Mesothelial cell of epicardium (in vitro differentiated cells): ENCODE data around the gene MEP1B. TPM values are rescaled to one million over a fixed set of nuclear protein-coding genes. Genes with fewer than 3 reads are reported as not detected.

ENCODE experiments used
- DNase-seq, 2 experiments: peaks; one replicate each; pipeline ENCODE4 v3.0.0; 2021; ENCODE audit warnings: low spot score in 2 of 2; ENCODE audit not compliant: unreplicated experiment in 2 of 2
- H3K27ac Mint-ChIP-seq: 2 replicates; pipeline ENCODE4 v1.8.0; 2021; ENCODE audit warnings: mixed read lengths
- H3K27me3 Mint-ChIP-seq: 2 replicates; pipeline ENCODE4 v1.8.0; 2021; ENCODE audit warnings: low read depth, mixed read lengths
- H3K36me3 Mint-ChIP-seq: 2 replicates; pipeline ENCODE4 v1.8.0; 2021; ENCODE audit warnings: mixed read lengths
- H3K4me1 Mint-ChIP-seq: 2 replicates; pipeline ENCODE4 v1.8.0; 2021; ENCODE audit warnings: mixed read lengths
- H3K4me3 Mint-ChIP-seq: 2 replicates; pipeline ENCODE4 v1.8.0; 2021; ENCODE audit warnings: mild to moderate bottlenecking, moderate library complexity, mixed read lengths
- H3K9me3 Mint-ChIP-seq: 2 replicates; pipeline ENCODE4 v1.8.0; 2021; ENCODE audit warnings: mixed read lengths
- total RNA-seq: library from RNA; stranded (reverse); gene quantifications from 3 replicates; pipeline ENCODE4 v1.2.1, GENCODE V29; 2021
- TF ChIP-seq, protein P1 (sequence below): fragments of 200-600 bp; sonication (generic); IDR thresholded peaks from one replicate; pipeline ENCODE4 v1.5.0; 2021; ENCODE audit warnings: antibody characterized with exemption; ENCODE audit not compliant: unreplicated experiment

MEP1B gene
- total RNA-seq, 1 donor from 2014 or later, result not detected

DNA sequence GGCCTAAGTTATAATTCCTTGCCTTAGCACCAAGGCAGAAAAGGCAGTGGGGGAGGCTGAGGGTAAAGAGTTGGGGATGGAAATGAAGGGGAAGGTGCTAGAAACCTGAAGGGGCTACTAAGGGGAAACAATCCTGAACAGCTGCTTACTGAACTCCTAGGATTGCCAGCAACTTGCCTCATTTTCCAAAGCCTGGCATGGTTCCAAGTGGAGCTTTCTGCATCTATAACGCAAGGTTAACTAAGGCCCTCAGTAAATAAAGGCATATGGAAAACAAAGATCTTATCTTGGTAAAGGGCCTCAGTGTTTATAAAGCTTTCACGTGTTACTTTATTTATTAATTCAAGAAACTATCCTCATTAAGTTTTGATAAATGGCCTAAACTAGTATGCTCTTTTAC lies 10.9 kb downstream of the MEP1B start:
- H3K9me3 Mint-ChIP-seq, result no peaks in the 10 kb centered on the region
- H3K4me1 Mint-ChIP-seq, result peaks cover 6% of the 10 kb centered on the region
- no peak overlapping the region for H3K4me3 Mint-ChIP-seq
- H3K27me3 Mint-ChIP-seq, result no peaks in the 10 kb centered on the region
- TF ChIP-seq, protein P1, sequence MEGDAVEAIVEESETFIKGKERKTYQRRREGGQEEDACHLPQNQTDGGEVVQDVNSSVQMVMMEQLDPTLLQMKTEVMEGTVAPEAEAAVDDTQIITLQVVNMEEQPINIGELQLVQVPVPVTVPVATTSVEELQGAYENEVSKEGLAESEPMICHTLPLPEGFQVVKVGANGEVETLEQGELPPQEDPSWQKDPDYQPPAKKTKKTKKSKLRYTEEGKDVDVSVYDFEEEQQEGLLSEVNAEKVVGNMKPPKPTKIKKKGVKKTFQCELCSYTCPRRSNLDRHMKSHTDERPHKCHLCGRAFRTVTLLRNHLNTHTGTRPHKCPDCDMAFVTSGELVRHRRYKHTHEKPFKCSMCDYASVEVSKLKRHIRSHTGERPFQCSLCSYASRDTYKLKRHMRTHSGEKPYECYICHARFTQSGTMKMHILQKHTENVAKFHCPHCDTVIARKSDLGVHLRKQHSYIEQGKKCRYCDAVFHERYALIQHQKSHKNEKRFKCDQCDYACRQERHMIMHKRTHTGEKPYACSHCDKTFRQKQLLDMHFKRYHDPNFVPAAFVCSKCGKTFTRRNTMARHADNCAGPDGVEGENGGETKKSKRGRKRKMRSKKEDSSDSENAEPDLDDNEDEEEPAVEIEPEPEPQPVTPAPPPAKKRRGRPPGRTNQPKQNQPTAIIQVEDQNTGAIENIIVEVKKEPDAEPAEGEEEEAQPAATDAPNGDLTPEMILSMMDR, result no peak
- no peak overlapping the region for H3K27ac Mint-ChIP-seq
- H3K36me3 Mint-ChIP-seq, result no peaks in the 10 kb centered on the region
- DNase-seq, result no peak

DNA sequence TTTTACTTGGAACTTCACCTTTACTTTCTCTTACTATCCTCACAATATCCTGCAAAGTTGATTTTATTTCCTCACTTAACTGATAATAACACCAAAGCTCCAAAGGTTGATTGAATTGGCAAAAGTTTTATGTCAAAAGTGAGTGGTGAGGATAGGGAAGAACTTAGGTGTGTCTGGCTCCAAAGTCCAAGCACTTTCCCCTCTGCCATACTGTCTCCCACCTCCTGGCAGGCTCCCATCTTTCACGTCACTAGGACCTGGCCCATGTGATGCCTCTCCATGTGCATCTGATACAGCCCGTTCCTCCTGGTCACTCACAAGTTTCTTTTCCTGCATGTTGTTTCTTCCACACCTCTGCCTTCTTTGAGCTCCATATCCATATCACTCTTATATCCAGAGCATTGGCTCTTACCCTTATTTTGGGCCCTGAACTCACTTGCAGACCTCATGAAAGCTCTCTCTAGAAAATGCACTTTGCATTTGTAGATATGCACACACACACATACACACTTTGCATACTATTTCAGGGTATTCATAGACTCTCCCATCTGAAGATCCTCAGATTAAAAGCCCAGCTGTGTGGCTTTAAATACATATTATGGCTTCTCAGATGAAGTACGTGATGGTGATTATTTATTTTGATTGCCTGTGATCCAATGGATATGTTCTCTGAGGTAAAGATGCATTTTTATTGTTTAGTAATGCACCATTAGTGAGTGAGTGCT lies 12.3 kb downstream of the MEP1B start:
- no peaks in the 10 kb centered on the region for H3K9me3 Mint-ChIP-seq

DNA sequence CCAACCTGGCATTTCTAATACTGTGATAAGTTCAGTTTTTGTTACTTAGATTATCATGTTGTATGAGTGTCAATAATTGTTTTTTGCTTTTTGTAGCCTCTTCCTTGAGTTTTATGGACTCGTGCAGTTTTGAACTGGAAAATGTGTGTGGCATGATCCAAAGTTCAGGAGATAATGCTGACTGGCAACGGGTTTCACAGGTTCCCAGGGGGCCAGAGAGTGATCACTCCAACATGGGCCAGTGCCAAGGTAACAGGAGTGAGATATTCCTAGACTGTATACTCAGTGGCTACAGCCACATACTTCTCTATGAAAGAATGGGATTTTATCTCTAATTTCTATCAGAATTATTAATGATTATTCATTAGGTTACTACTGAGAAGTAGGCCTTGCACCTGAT lies 18.2 kb downstream of the MEP1B start:
- Mint-ChIP-seq H3K9me3 (no peaks in the 10 kb centered on the region), H3K27me3 (peaks cover 4% of the 10 kb centered on the region), H3K4me1 (peaks cover 10% of the 10 kb centered on the region), H3K4me3 (no peak overlapping the region), H3K27ac (no peak overlapping the region), H3K36me3 (no peaks in the 10 kb centered on the region)
- DNase-seq, result no peak
- TF ChIP-seq, protein P1, result no peak

More for the DNA sequence above, 12.3 kb downstream of the MEP1B start:
- Mint-ChIP-seq H3K4me1 (peaks cover 6% of the 10 kb centered on the region), H3K27me3 (no peaks in the 10 kb centered on the region), H3K4me3 (no peak overlapping the region), H3K36me3 (no peaks in the 10 kb centered on the region), H3K27ac (no peak overlapping the region)
- TF ChIP-seq, protein P1, result no peak
- DNase-seq, result no peak

DNA sequence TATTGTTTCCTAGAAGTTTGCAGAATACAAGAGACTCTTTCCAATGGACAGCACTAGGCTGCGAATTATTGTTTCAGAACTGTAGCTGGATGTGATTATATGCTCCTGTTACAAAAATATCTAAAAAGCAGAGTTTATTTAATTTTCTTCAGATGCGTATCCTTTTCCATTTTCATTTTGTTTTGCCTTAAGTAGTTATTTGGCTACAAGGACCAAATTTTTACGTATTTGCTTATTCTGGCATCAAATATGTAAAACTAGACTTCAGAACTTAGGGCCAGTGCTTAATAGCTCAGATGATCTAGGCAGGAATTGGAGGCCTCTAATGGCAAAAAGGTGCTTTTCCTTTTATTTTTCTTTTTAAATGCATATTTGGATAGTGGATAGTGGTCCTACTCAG lies 18.7 kb downstream of the MEP1B start:
- H3K4me3 Mint-ChIP-seq, result no peak overlapping the region
- H3K4me1 Mint-ChIP-seq, result peaks cover 10% of the 10 kb centered on the region
- no peak overlapping the region for H3K27ac Mint-ChIP-seq
- TF ChIP-seq, protein P1, result no peak
- H3K27me3 Mint-ChIP-seq, result peaks cover 7% of the 10 kb centered on the region
- no peaks in the 10 kb centered on the region for H3K36me3 Mint-ChIP-seq
- no peaks in the 10 kb centered on the region for H3K9me3 Mint-ChIP-seq
- no peak for DNase-seq

DNA sequence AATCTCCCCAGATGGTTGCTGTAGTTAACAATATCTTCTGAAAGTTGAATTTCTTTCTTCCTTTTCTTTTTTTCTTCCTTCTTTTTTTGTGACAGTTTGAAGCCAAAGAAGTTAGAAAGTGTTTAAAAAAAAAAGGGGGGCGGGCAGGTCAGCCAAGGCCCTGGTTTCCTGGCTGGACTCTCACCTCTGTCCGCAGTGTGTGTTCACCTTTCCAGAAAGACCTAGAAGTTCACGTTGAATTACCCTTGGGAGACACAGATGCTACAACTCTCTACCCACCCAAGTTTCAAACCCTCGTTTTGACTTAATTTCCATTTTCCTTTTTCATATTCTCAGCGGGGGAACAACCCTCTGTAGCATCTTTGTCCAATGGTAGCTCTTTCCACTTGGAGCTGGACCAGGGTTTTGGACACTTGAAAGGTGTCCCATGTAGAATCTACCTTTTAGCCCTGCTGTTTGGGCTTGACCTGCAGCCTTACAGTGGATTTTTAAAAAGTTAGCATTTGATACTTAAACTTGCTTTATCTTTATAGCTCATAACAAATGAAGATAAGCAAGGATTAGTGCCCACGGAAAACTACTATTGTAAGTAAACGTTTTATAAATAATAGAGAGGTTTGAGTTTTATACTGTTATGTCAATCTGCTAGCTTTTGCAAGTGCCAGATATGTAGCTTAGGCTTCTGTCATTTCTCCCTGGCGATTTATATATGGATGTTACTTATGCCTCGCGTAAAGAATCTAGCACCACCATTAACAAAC lies 20.0 kb downstream of the MEP1B start:
- peaks cover 7% of the 10 kb centered on the region for H3K27me3 Mint-ChIP-seq
- H3K4me3 Mint-ChIP-seq, result no peak overlapping the region
- no peaks in the 10 kb centered on the region for H3K36me3 Mint-ChIP-seq
- no peak for DNase-seq
- TF ChIP-seq, protein P1, result no peak
- H3K4me1 Mint-ChIP-seq, result peaks cover 10% of the 10 kb centered on the region
- no peak overlapping the region for H3K27ac Mint-ChIP-seq
- H3K9me3 Mint-ChIP-seq, result no peaks in the 10 kb centered on the region
